A172 (cell line): Measurements from ENCODE around the gene TCERG1L. TPM values are rescaled to one million over a fixed set of nuclear protein-coding genes. Genes with fewer than 3 reads are reported as not detected.
"Not testable (repeated sequence)": the region's sequence is repeated elsewhere in the genome, so short reads cannot be mapped to it uniquely, and the experiment has no call there.

Source experiments
- DNase-seq: peaks from one replicate; pipeline ENCODE4 v3.0.0-alpha.2; 2015; ENCODE audit warnings: low spot score
- total RNA-seq: library from RNA; depleted of rRNA; stranded (reverse); fragments of >200 nt; shearing (Covaris generic); gene quantifications from 2 replicates; pipeline ENCODE4 v1.2.3, GENCODE V29; 2014

The TCERG1L gene
- total RNA-seq, 1 experiment from 2014 or later = not detected

DNA sequence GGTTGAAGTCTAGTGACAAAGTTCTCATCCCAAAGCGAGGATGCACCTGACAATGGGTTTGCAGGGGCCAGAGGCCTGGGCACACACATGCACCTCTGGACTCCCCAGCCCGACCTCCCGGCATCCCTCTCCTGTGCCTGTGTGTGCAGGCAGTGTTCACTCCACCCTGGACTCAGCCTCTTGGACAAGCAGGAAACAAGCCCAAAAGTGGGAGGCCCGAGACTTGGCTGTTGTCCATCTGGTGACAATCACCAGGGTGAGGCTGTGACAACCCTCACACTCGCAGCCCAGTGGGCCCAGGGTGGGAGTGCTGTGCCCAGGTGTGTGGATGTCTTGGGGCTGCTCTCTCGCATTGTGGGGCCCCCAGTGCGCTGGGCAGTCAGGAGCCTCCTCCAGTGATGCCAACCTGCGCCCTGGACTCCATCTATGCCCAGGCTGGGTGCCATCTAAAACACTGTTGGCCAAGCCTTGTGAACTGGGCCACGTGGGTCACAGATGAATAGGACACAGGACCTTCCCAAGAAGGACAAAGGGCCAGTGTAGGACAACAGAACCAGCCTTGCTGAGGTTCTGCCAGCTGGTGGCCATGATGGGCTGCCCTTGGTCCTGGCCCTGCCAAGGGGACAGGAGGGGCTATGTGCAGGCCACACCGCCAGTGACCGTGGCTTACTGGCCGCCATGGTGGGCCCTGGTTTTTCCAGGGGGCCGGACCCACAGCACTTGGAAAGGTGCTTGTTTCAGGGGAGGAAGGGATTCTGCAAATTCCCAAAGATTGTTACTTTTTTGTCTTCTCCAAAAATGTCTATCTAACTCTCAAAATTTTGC is 144.3 kb downstream of the TCERG1L start:
- DNase-seq = no peak

GRCh38 chr10:131166486-131166885 is 145.0 kb downstream of the TCERG1L start:
- DNase-seq = no peak

DNA sequence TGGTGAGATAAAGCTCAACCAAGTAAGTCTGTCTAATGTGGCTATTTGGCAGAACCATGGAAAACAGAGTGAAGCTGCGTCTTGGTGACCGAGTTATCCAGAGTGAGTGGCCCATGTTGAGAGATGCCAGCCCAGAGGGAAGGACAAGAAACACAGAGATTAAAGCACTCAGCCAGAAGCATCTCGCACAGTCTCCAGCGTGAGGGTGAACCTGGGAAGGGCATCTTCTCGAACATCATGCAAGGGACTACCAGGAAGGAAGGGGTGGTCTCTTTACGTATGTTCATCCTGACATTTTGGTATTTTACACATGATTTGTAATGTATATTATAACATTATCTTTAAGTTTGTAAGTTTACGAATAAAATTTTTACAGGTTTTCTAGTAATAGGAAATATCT is 146.4 kb downstream of the TCERG1L start:
- no peak for DNase-seq

- no peak for DNase-seq
Measured at GRCh38 chr10:131162866-131163843, 148.4 kb downstream of the TCERG1L start.

GRCh38 chr10:131162211-131162610 is 149.3 kb downstream of the TCERG1L start:
- no peak for DNase-seq

DNA sequence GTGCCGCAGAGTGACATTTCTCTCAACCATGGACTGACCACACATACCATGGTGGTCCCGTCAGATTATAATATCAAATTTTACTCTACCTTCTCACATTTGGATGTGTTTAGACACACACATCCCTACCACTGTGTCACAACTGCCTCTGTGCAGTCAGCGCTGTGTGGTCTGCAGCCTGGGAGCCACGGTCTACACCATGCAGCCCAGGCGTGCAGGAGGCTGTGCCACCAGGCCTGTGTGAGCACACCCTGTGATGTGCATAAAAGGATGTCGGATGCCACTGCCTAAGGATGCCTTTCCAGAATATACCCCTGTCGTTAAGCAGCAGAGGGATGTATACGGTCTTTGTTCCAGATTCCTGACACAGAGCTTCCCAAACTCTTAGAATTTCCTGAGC is 150.4 kb downstream of the TCERG1L start:
- DNase-seq = no peak

- no peak for DNase-seq
Measured at GRCh38 chr10:131160219-131160875, 151.2 kb downstream of the TCERG1L start.

DNA sequence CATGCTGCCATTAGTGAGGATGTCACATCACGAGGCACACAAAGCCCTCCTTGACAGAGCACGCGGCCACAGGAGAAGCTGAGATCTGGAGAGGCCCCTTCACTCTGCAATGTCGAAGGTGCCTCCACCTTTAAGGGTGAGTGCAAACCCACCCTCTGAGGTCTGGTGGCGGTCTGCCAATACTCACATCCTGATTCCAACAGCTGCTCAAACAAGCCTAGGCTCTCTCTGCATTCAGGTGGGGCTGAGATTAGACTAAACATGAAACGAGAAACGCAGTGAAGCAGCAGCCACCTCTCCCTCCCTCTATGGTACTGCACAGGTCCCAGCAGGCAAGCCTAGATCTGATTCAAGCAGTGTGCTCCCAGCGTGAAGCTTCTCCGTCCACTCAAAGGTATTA is 151.8 kb downstream of the TCERG1L start:
- DNase-seq = no peak

- DNase-seq = no peak
Measured at GRCh38 chr10:131158695-131159094, 152.8 kb downstream of the TCERG1L start.

DNA sequence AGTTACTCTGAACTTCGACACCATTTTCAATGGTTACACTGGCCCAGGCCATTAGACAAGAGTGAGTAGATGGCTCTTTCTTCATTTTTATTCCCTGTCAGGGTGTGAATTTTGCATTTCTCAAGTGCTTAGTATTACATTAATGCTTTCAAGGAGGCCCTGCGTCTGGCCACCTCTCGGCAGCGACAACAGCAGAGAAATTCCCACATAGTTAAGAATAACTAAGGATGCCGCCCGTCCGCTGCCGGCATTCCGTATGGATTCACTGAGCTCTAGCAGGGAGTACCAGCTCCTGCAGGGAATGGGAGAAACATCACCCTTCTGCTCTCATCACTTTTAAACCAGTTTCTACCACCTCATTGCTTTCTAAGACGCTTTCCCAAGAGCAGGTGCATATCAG is 153.6 kb downstream of the TCERG1L start:
- DNase-seq = no peak

GRCh38 chr10:131155876-131156230 is 155.7 kb downstream of the TCERG1L start:
- no peak for DNase-seq

DNA sequence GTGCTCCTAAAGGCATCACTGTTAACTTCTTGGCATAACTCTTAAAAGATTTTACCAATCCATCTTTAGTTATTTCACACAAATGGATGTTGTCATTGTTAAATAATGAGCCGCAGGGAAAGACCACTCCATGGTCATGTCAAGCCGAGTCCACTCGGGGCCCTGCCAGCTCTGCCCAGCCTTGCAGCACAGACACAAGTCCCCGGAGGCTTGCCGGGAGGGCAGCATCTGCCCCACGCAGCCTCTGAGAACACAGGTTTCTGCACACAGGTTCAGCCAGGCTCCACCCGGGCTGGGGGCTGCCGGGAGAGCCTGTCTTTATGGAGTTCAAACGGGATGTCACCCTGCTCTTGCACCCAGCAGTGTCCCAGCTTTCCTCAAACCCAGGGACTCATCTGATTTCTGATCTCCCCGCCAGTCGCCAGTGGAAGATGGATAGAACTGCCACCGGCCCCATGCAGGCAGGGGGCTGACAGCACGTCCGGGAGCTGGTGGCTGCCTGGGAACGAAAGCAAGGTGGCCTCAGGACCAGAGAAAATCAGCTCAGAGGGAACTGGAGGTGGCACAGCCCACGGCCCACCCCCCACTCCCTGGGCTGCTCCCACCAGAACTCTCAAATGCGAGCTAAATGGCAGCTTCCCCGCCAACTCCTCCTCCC is 156.2 kb downstream of the TCERG1L start:
- DNase-seq = no peak

DNA sequence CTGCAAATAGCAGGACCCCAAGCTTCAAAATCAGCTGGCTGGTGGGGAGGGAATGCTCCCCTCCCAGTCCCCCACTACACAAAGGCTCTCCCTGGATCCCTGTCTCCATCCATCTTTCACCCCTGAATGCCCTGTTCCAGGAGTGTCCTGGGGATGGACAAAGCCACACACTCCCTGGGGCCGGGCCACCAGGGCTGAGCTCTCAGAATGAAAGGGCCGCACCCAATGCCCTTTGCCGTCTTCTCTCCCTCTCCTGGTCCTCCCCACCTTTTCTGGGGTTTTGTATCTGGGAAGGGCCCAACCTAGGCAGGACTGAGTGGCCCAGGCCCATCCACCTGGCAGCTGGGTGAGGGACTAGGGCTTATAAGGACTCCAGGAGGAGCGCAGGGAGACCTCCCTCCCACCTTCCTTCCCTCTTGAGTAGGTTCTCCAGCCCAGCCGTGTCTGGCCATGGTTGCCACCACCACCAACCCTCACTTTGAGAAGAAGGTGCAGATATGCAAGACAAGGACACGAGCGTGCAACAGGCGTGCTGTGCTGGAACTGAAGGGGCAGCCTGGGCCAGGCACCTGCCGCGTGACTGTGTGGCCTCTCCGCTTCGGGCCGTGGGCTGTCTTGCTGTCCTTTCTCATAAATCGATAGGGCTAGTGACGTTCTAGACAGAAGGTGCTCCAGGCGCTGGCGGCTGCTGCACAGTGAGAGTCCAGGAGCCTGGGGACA is 157.1 kb downstream of the TCERG1L start:
- DNase-seq = no peak

DNA sequence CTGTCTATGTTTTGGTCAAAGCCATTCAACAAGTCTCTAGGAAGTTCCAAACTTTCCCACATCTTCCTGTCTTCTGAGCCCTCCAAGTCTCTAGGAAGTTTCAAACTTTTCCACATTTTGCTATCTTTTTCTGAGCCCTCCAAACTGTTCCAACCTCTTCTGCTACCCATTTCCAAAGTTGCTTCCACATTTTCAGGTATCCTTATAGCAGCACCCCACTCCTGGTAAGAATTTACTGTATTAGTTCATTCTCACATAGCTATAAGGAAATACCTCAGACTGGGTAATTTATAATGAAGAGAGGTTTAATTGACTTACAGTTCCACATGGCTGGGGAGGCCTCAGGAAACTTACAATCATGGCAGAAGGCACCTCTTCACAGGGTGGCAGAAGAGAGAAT is 159.1 kb downstream of the TCERG1L start:
- not testable (repeated sequence) for DNase-seq

GRCh38 chr10:131150126-131150525 is 161.4 kb downstream of the TCERG1L start:
- no peak for DNase-seq

DNA sequence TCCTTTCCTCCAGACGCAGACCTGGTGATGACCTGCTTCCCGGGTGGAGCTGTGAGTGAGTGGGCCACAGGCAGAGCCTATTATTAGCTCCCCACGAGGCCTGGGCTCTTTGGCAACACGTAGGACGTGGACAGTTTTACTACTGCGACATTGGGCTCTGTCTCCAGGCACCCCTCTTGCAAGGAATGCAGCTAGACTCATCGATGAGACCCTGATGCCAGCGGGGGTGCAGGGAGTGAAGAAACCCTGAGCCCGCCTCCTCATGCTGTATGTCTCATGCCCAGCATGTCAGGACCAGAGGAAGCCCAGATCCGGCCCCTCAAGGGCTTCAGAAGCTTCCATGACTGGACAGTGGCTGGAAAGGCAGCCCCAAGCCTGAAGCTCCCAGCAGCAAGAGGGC is 161.9 kb downstream of the TCERG1L start:
- no peak for DNase-seq

GRCh38 chr10:131149111-131149510 is 162.4 kb downstream of the TCERG1L start:
- no peak for DNase-seq

DNA sequence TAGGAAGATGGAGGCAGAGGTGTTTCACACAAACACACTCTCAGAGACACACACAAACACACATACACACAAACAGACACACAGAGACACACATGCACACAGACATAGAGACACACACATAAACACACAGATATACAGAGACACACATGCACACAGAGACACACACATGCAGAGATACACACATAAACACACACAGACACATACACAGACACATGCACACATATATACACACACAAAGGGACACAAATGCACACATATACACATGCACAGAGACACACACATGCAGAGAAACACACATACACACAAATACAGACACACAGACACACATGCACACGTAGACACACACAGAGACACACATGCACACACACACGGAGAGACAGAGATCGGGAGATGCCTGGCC is 163.3 kb downstream of the TCERG1L start:
- no peak for DNase-seq

DNA sequence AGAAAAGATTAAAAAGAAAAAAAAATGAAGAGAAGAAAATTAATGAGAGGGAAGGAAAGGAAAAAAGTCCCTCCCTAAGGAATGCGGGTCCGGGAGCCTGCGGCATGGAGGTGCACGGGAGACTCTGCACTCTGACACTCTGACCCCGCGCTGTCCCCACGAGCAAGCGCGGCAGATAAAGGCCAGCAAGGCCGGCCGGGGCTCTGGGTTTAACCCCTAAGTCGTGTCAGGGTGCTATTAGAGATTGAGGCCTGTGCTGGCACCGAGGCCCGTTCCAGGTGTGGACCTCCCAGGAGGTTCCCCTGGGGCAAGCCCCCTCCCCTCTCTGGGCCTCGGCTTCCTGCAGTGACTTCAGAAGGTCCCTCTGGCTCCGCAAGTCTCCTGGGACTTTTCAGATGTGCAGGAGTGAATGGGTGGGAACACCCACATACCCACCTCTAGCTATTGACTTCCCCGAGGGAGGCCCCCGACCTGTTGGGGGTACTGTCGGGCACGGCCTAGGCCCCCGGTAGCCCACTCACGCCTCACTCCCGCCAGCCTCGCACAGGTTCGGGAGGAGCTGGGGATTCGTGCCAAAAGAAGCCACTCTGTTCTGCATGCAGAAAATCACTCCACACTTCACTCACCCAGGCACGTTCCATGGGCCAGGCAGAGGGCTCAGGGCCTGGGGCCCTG is 164.1 kb downstream of the TCERG1L start:
- DNase-seq = no peak

DNA sequence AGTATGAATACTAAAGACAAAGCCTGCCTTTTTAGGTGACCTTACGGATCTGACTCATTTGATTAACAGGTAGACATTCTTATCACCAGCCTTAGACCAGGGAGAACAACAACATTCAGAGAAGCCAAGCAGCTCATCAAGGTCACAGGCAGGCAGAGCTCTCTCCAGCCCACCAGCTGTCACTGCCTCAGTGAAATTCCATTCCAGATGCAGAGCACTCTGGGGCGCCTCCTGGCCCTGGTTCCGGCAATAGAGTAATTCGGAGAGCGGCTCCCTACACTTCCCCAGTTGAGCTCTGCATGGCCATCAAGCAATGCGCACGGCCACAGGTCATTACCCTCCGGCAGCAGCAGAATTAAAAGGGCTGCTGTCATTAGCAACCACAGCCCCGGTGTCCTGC is 164.7 kb downstream of the TCERG1L start:
- no peak for DNase-seq

- DNase-seq = no peak
Measured at GRCh38 chr10:131145756-131146155, 165.8 kb downstream of the TCERG1L start.
